ENCODE results near the gene DDX27. TPM values are rescaled to one million over a fixed set of nuclear protein-coding genes. Genes with fewer than 3 reads are reported as not detected.

Gene DDX27
- polyA plus RNA-seq, 1 donor = 51.2 TPM

DNA sequence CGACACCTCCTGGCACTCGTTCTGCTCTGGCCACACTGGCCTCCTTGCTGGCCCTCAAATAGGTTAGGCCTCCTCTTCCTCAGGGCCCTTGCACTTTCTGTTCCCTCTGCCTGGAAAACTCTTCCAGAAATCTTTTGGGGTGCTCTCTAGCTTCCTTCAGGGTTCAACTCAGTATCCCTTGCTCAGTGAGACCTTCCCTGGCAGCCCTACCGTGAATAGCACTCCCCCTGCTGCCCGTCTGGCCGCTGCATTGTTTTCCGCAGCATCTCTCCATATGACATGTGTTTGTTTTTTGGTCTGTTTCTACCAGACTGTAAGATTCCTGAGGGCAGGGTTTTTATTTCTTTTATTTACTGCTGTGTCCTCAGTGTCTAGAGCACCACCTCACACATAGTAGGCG is 6.7 kb downstream of the DDX27 start:
- H3K4me3 ChIP-seq (ENCODE audit: low read length) = no peak overlapping the region
- peaks cover 80% of the 10 kb centered on the region for H3K36me3 ChIP-seq (ENCODE audit: control insufficient read depth, insufficient read depth, low read length)
- H3K9me3 ChIP-seq (ENCODE audit: control insufficient read depth, low read depth, low read length) = no peaks in the 10 kb centered on the region
- H3K27ac ChIP-seq (ENCODE audit: low read length) = no peak overlapping the region
- H3K27me3 ChIP-seq (ENCODE audit: control insufficient read depth, insufficient read depth, low read length) = no peaks in the 10 kb centered on the region
- WGBS (ENCODE audit: insufficient coverage, low lambda C conversion rate) = no CpG with 5 or more reads among the region's 7 CpGs
- H3K4me1 ChIP-seq (ENCODE audit: control insufficient read depth, insufficient read depth, low read length) = peaks cover 19% of the 10 kb centered on the region
- DNase-seq = no peak

DNA sequence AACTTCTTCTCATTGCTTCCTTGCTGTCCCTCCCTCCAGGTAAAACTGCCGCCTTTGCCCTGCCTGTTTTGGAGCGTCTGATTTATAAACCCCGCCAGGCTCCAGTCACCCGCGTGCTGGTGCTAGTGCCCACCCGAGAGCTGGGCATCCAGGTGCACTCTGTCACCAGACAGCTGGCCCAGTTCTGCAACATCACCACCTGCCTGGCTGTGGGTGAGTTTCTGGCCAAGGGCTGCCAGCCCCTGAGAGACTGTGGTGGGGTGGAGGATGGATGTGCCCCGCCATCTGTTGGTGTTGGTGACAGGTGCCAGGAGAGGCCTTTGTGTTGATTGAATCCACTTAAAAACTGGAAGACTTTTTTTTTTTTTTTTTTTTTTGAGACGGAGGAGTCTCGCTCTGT is 9.5 kb downstream of the DDX27 start:
- no CpG with 5 or more reads among the region's 9 CpGs for WGBS (ENCODE audit: insufficient coverage, low lambda C conversion rate)
- H3K4me3 ChIP-seq (ENCODE audit: low read length) = no peak overlapping the region
- H3K36me3 ChIP-seq (ENCODE audit: control insufficient read depth, insufficient read depth, low read length) = peaks cover 81% of the 10 kb centered on the region
- peaks cover 25% of the 10 kb centered on the region for H3K4me1 ChIP-seq (ENCODE audit: control insufficient read depth, insufficient read depth, low read length)
- no peaks in the 10 kb centered on the region for H3K27me3 ChIP-seq (ENCODE audit: control insufficient read depth, insufficient read depth, low read length)
- H3K9me3 ChIP-seq (ENCODE audit: control insufficient read depth, low read depth, low read length) = no peaks in the 10 kb centered on the region
- H3K27ac ChIP-seq (ENCODE audit: low read length) = peak overlapping the region; percentile 67
- DNase-seq = no peak

DNA sequence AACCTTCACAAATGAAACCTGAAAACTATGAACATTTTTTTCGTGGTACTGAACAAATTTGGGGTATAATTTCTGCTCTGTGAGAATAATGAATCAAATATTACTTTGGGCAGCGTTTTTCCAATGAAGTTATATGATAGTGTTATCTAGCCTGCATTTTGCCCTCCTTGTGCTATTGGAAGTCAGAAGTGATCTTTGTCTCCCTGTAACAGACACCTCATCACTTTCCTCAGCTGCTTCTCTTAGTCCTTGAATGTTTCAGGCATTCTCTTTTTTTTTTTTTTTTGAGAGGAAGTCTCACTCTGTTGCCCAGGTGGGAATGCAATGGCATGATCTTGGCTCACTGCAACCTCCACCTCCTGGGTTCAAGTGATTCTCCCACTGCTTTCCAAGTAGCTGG is 10.2 kb downstream of the DDX27 start:
- Histone ChIP-seq H3K9me3 (ENCODE audit: control insufficient read depth, low read depth, low read length) (no peaks in the 10 kb centered on the region), H3K27me3 (ENCODE audit: control insufficient read depth, insufficient read depth, low read length) (no peaks in the 10 kb centered on the region), H3K4me1 (ENCODE audit: control insufficient read depth, insufficient read depth, low read length) (peaks cover 25% of the 10 kb centered on the region), H3K36me3 (ENCODE audit: control insufficient read depth, insufficient read depth, low read length) (peaks cover 81% of the 10 kb centered on the region), H3K27ac (ENCODE audit: low read length) (peak overlapping the region; percentile 78), H3K4me3 (ENCODE audit: low read length) (no peak overlapping the region)
- no CpG with 5 or more reads among the region's 2 CpGs for WGBS (ENCODE audit: insufficient coverage, low lambda C conversion rate)
- DNase-seq = peak; percentile 53 to 68

DNA sequence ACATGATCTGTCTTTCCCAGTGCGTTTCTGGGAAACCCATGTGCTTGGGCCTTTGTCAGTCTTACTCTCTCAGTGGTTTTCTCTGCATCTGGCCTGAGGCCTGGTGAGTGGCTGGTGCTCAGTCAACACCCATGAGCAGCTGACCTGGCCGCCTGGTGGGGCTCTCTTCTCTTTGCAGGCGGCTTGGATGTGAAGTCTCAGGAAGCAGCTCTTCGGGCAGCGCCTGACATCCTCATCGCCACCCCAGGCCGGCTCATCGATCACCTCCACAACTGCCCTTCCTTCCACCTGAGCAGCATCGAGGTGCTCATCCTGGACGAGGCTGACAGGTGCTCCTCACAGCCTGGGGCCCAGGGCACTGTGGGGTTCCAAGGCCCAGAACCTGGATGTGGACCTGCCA is 10.8 kb downstream of the DDX27 start:
- Histone ChIP-seq H3K4me1 (ENCODE audit: control insufficient read depth, insufficient read depth, low read length) (peaks cover 25% of the 10 kb centered on the region), H3K9me3 (ENCODE audit: control insufficient read depth, low read depth, low read length) (no peaks in the 10 kb centered on the region), H3K27ac (ENCODE audit: low read length) (peak overlapping the region; percentile 78), H3K27me3 (ENCODE audit: control insufficient read depth, insufficient read depth, low read length) (no peaks in the 10 kb centered on the region), H3K36me3 (ENCODE audit: control insufficient read depth, insufficient read depth, low read length) (peaks cover 81% of the 10 kb centered on the region), H3K4me3 (ENCODE audit: low read length) (no peak overlapping the region)
- WGBS (ENCODE audit: insufficient coverage, low lambda C conversion rate) = no CpG with 5 or more reads among the region's 10 CpGs
- DNase-seq = peak in 1 of 2 donors; percentile 16

DNA sequence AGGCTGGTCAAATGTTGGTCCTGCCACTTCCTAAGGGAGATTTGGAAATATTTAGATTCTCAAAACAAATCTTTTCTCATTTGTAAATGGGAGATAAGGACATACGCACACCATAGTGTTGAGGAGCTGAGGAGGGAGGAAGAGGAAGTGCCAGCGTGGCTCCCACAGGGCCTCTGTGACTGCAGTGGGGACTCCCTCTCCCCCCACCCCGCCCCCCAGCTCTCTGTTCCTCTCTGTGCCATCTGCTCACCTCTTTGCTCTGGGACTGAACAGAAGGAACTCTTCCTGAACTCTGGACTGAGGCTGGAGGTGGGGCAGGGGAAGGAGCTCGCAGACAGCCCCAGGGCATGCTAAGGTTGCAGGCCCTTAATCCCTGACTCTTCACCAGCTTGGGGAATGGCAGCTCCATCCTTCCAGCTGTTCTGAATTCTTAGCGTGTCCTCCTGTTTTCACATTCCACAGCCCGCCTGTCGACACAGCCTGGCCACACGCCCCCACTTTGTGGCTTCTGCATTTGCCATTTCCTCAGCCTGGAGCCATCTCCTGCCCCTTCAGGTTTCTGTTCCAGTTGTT is 11.4 kb downstream of the DDX27 start:
- peak; percentile 68 to 88 for DNase-seq
- Histone ChIP-seq H3K4me3 (ENCODE audit: low read length) (no peak overlapping the region), H3K27ac (ENCODE audit: low read length) (peak overlapping the region; percentile 78), H3K36me3 (ENCODE audit: control insufficient read depth, insufficient read depth, low read length) (peaks cover 81% of the 10 kb centered on the region), H3K4me1 (ENCODE audit: control insufficient read depth, insufficient read depth, low read length) (peaks cover 25% of the 10 kb centered on the region), H3K9me3 (ENCODE audit: control insufficient read depth, low read depth, low read length) (no peaks in the 10 kb centered on the region), H3K27me3 (ENCODE audit: control insufficient read depth, insufficient read depth, low read length) (no peaks in the 10 kb centered on the region)
- 73% methylated on average over 3 of the region's 8 CpGs for WGBS (ENCODE audit: insufficient coverage, low lambda C conversion rate)

DNA sequence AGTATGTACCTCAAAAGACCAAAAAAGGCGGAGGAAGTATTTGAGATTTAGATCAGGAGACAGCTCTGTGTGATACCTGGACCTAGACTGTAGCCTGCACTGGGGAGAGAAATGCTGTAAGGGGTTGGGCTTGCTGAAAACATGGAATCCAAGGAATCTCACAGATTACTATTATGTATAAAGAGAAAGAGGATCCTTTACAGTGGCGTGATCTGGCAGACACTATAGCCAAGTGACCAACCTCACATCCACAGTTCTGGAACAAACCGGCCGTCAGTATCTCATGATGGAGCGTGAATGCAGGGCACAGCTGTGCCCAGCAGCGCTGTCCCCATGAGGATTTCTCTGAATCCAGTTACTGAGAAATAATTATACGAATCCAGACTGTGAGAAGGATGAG is 12.3 kb downstream of the DDX27 start:
- no peaks in the 10 kb centered on the region for H3K9me3 ChIP-seq (ENCODE audit: control insufficient read depth, low read depth, low read length)
- H3K27ac ChIP-seq (ENCODE audit: low read length) = peak overlapping the region; percentile 78
- peaks cover 78% of the 10 kb centered on the region for H3K36me3 ChIP-seq (ENCODE audit: control insufficient read depth, insufficient read depth, low read length)
- no CpG with 5 or more reads among the region's 7 CpGs for WGBS (ENCODE audit: insufficient coverage, low lambda C conversion rate)
- no peaks in the 10 kb centered on the region for H3K27me3 ChIP-seq (ENCODE audit: control insufficient read depth, insufficient read depth, low read length)
- H3K4me1 ChIP-seq (ENCODE audit: control insufficient read depth, insufficient read depth, low read length) = peaks cover 25% of the 10 kb centered on the region
- no peak overlapping the region for H3K4me3 ChIP-seq (ENCODE audit: low read length)
- no peak for DNase-seq

DNA sequence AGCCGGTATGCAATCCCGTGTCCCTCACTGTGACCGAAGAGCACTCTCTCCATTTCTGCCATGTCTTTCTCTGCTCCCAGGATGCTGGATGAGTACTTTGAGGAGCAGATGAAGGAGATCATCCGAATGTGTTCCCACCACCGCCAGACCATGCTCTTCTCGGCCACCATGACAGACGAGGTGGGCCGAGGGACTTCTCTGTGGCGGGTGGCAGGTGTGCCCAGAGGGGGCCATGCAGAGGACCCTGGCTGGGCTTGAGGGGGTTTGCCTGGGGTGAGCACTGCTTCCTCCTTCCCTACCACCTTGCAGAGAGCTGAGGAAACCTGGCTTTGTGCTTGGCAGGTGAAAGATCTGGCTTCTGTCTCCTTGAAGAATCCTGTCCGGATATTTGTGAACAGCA is 14.0 kb downstream of the DDX27 start:
- no CpG with 5 or more reads among the region's 10 CpGs for WGBS (ENCODE audit: insufficient coverage, low lambda C conversion rate)

DNA sequence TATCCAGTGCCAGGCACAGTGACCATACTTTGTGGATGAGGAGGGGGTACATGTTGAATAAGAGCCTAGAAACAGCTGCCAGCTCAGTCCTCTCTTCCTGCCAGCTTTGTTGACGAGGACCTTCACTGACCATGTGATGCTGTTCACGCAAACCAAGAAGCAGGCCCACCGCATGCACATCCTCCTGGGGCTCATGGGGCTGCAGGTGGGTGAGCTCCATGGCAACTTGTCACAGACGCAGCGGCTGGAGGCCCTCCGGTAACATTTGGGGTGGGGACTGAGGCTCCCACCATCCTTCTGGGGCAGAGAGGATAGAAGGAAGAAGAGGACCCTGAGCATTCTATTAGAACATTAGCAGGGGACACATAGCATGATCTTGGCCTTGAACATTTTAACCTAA is 15.6 kb downstream of the DDX27 start:
- Histone ChIP-seq H3K9me3 (ENCODE audit: control insufficient read depth, low read depth, low read length) (no peaks in the 10 kb centered on the region), H3K27ac (ENCODE audit: low read length) (no peak overlapping the region), H3K27me3 (ENCODE audit: control insufficient read depth, insufficient read depth, low read length) (no peaks in the 10 kb centered on the region), H3K4me1 (ENCODE audit: control insufficient read depth, insufficient read depth, low read length) (peaks cover 24% of the 10 kb centered on the region), H3K4me3 (ENCODE audit: low read length) (no peak overlapping the region), H3K36me3 (ENCODE audit: control insufficient read depth, insufficient read depth, low read length) (peaks cover 86% of the 10 kb centered on the region)
- WGBS (ENCODE audit: insufficient coverage, low lambda C conversion rate) = no CpG with 5 or more reads among the region's 6 CpGs
- DNase-seq = no peak

More for the DNA sequence above, 14.0 kb downstream of the DDX27 start:
- Histone ChIP-seq H3K36me3 (ENCODE audit: control insufficient read depth, insufficient read depth, low read length) (peaks cover 82% of the 10 kb centered on the region), H3K27me3 (ENCODE audit: control insufficient read depth, insufficient read depth, low read length) (no peaks in the 10 kb centered on the region), H3K4me3 (ENCODE audit: low read length) (no peak overlapping the region), H3K4me1 (ENCODE audit: control insufficient read depth, insufficient read depth, low read length) (peaks cover 32% of the 10 kb centered on the region), H3K27ac (ENCODE audit: low read length) (no peak overlapping the region), H3K9me3 (ENCODE audit: control insufficient read depth, low read depth, low read length) (no peaks in the 10 kb centered on the region)
- no peak for DNase-seq

DNA sequence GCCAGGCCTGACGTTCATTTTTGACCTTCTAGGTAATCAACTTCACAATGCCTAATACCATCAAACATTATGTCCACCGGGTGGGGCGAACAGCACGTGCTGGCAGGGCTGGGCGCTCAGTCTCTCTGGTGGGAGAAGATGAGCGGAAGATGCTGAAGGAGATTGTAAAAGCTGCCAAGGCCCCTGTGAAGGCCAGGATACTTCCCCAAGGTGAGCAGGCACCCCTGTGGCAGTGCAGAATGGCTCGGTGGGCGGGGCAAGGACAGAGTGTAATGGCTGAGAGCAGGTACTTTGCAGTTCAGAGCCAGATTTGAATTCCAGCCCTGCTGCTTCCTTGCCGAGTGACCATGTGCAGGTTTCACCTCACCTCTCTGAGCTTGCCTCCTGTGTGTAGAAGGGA is 17.1 kb downstream of the DDX27 start:
- Histone ChIP-seq H3K4me1 (ENCODE audit: control insufficient read depth, insufficient read depth, low read length) (peaks cover 9% of the 10 kb centered on the region), H3K27ac (ENCODE audit: low read length) (no peak overlapping the region), H3K9me3 (ENCODE audit: control insufficient read depth, low read depth, low read length) (no peaks in the 10 kb centered on the region), H3K36me3 (ENCODE audit: control insufficient read depth, insufficient read depth, low read length) (peaks cover 82% of the 10 kb centered on the region), H3K4me3 (ENCODE audit: low read length) (no peak overlapping the region), H3K27me3 (ENCODE audit: control insufficient read depth, insufficient read depth, low read length) (no peaks in the 10 kb centered on the region)
- no peak for DNase-seq
- no CpG with 5 or more reads among the region's 9 CpGs for WGBS (ENCODE audit: insufficient coverage, low lambda C conversion rate)

DNA sequence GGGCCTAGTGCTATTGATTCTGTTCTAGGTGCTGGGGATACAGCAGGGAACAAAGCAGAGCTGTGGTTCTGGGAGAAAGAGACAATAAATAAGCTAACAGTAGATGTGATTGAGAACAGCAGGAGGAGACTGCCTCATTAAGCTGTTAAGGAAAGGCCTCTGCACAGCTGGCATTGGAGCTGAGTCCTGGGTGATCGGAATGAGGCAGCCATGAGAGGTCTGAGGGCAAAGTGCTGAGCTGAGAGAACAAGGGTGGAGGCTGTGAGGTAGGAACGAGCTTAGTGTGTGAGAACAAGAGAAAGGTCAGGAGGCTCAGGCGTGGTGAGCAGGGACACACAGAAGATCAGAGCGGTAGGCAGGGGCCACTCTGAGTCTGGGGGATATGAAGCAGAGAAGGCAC is 18.3 kb downstream of the DDX27 start:
- Histone ChIP-seq H3K36me3 (ENCODE audit: control insufficient read depth, insufficient read depth, low read length) (peaks cover 85% of the 10 kb centered on the region), H3K4me3 (ENCODE audit: low read length) (no peak overlapping the region), H3K27me3 (ENCODE audit: control insufficient read depth, insufficient read depth, low read length) (no peaks in the 10 kb centered on the region), H3K4me1 (ENCODE audit: control insufficient read depth, insufficient read depth, low read length) (peaks cover 7% of the 10 kb centered on the region), H3K27ac (ENCODE audit: low read length) (peak overlapping the region; percentile 78), H3K9me3 (ENCODE audit: control insufficient read depth, low read depth, low read length) (no peaks in the 10 kb centered on the region)
- no CpG with 5 or more reads among the region's 4 CpGs for WGBS (ENCODE audit: insufficient coverage, low lambda C conversion rate)
- peak; percentile 73 to 90 for DNase-seq

All from large intestine (tissue), 3 donors.